Suprapubic skin (tissue), 4 donors: ENCODE measurements around the gene FAM151B. TPM values are rescaled to one million over a fixed set of nuclear protein-coding genes. Genes with fewer than 3 reads are reported as not detected.

Experiments used
- DNase-seq, 2 donors: peaks; one replicate each; pipeline ENCODE4 v3.0.0-alpha.2; 2019; ENCODE audit warnings: low spot score in 2 of 2
- H3K27ac ChIP-seq: fragments of 200-600 bp; sonication (generic); one replicate; pipeline ENCODE4 v1.5.1; 2019
- H3K27me3 ChIP-seq: fragments of 200-600 bp; sonication (generic); one replicate; pipeline ENCODE4 v1.5.1; 2019
- H3K36me3 ChIP-seq: fragments of 200-600 bp; sonication (generic); one replicate; pipeline ENCODE4 v1.5.1; 2019
- H3K4me1 ChIP-seq: fragments of 200-600 bp; sonication (generic); one replicate; pipeline ENCODE4 v1.5.1; 2019
- H3K4me3 ChIP-seq: fragments of 200-600 bp; sonication (generic); one replicate; pipeline ENCODE4 v1.5.1; 2019; ENCODE audit warnings: mild to moderate bottlenecking
- H3K9me3 ChIP-seq: fragments of 200-600 bp; sonication (generic); one replicate; pipeline ENCODE4 v1.5.1; 2019
- EP300 ChIP-seq: sonication (generic); formaldehyde crosslinking; IDR thresholded peaks from one replicate; pipeline ENCODE4 v1.6.1; 2017; ENCODE audit warnings: antibody characterized with exemption
- POLR2A ChIP-seq, 2 donors: fragments of 450-650 bp; IDR thresholded peaks; one replicate each; pipeline ENCODE4 v1.6.1; 2017; ENCODE audit warnings: antibody characterized with exemption in 2 of 2, mild to moderate bottlenecking in 2 of 2, moderate library complexity in 2 of 2
- POLR2AphosphoS5 ChIP-seq, 3 donors: sonication (generic); formaldehyde crosslinking; IDR thresholded peaks; one replicate each; pipeline ENCODE4 v1.6.1; 2017; ENCODE audit warnings: antibody characterized with exemption in 3 of 3
- WGBS: methylation state at CpG from one replicate; pipeline ENCODE4 v1.1.5; 2018; 5-methylcytosine and 5-hydroxymethylcytosine counted together
- total RNA-seq, 4 donors: library from RNA; depleted of rRNA; stranded (reverse); fragments of >200 nt; gene quantifications; one replicate each; pipeline ENCODE4 v1.1.0, GENCODE V29; 2016
- TF ChIP-seq, protein P1 (sequence below), 2 donors: fragments of 200-600 bp in 1 of 2; fragments of 450-650 bp in 1 of 2; sonication (generic) in 1 of 2; IDR thresholded peaks; one replicate each; pipeline ENCODE4 v1.5.1; 2016 to 2019; ENCODE audit warnings: antibody characterized with exemption in 2 of 2, mild to moderate bottlenecking in 1 of 2, moderate library complexity in 1 of 2

FAM151B gene
- total RNA-seq, 4 donors from 2014 or later: 0.56 to 3.3 (median 2.0) TPM

DNA sequence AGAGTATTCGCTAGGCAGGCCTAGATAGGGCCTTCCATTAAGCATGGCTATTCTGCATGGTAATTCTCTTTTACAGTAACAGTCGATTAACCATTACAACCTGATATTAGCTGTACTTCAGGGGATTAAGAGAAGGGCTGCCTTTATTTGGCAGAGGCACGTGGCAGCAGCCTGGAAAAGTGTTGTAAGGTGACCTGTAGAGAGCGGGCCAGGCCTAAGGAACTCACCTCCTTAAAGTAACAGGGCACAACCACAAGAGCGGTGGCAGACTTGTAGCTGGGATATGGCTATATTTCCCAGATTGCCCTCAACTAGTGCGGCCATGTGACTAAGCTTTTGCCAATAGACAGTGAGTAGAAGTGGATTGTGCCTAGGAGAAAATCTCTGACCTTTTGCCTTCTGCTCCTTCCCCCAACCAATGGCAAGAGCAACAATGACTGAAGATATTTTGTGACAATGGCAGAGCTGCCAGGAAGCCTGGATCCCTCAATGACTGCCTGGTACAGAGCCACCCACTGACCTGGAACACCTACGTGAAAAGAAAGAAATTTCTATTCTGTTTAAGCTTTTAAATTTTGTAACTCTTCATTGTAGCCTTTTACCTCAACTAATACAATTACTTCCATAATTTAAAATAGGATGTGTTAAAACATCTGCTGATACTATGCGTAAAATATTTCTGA, 101.1 kb downstream of the FAM151B start:
- TF ChIP-seq POLR2A (IDR thresholded peaks at IDR 0.05): no peak
- no peak for TF ChIP-seq POLR2AphosphoS5 (IDR thresholded peaks at IDR 0.05)
- no peak for TF ChIP-seq EP300
- TF ChIP-seq, protein P1, sequence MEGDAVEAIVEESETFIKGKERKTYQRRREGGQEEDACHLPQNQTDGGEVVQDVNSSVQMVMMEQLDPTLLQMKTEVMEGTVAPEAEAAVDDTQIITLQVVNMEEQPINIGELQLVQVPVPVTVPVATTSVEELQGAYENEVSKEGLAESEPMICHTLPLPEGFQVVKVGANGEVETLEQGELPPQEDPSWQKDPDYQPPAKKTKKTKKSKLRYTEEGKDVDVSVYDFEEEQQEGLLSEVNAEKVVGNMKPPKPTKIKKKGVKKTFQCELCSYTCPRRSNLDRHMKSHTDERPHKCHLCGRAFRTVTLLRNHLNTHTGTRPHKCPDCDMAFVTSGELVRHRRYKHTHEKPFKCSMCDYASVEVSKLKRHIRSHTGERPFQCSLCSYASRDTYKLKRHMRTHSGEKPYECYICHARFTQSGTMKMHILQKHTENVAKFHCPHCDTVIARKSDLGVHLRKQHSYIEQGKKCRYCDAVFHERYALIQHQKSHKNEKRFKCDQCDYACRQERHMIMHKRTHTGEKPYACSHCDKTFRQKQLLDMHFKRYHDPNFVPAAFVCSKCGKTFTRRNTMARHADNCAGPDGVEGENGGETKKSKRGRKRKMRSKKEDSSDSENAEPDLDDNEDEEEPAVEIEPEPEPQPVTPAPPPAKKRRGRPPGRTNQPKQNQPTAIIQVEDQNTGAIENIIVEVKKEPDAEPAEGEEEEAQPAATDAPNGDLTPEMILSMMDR (IDR thresholded peaks at IDR 0.05): no peak
- Histone ChIP-seq H3K36me3 (no peaks in the 10 kb centered on the region), H3K4me3 (no peak overlapping the region), H3K4me1 (no peaks in the 10 kb centered on the region), H3K9me3 (no peaks in the 10 kb centered on the region), H3K27ac (no peak overlapping the region), H3K27me3 (no peaks in the 10 kb centered on the region)
- DNase-seq: no peak
- WGBS: 85% methylated on average over 8 of the region's 8 CpGs

DNA sequence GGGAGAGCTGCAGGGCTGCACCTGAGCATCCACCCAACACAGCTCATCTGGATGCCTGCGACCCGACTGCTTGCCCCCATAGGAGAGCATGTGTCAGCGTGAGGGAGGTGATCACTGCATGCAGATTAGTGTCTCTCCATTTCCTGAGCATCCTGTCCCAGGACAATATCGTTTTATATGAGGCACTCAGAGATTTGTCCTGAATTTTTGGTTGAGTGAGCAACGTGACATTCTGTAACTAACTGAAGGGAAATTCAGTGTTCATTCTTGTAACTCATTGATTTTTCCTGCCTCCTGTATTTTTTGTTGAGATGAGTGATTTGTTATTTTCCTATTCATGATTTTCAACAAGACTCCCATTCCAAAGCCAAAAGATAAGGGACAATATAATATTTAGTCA, 102.9 kb downstream of the FAM151B start:
- Histone ChIP-seq H3K9me3 (no peaks in the 10 kb centered on the region), H3K4me1 (no peaks in the 10 kb centered on the region), H3K27ac (no peak overlapping the region), H3K36me3 (no peaks in the 10 kb centered on the region), H3K27me3 (no peaks in the 10 kb centered on the region), H3K4me3 (no peak overlapping the region)
- TF ChIP-seq POLR2AphosphoS5 (IDR thresholded peaks at IDR 0.05) (no peak), POLR2A (IDR thresholded peaks at IDR 0.05) (no peak), EP300 (no peak)
- TF ChIP-seq, protein P1 (IDR thresholded peaks at IDR 0.05): no peak
- no peak for DNase-seq
- WGBS: 82% methylated on average over 5 of the region's 5 CpGs

DNA sequence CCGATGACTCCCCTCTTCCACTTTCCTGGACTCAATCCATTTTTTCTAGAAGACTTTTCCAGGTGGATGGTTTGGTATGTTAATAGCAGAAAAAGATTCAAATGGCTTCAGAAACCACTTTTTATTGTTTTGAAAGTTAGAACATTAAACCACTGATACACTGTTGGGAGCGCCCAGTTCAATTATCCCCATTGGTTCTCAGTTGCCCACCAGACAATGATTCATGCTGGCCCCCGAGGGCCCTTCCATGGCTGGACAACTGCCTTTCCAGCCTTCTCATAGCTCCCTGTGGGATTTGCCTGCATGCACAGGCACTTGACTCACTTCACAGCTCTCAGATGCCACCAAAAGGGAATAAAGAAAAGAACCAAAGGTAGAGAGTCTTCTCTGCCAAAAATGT, 103.5 kb downstream of the FAM151B start:
- Histone ChIP-seq H3K27me3 (no peaks in the 10 kb centered on the region), H3K4me3 (no peak overlapping the region), H3K4me1 (no peaks in the 10 kb centered on the region), H3K9me3 (no peaks in the 10 kb centered on the region), H3K27ac (no peak overlapping the region), H3K36me3 (no peaks in the 10 kb centered on the region)
- WGBS: 92% methylated on average over 3 of the region's 3 CpGs
- DNase-seq: no peak
- no peak for TF ChIP-seq POLR2A (IDR thresholded peaks at IDR 0.05)
- TF ChIP-seq, protein P1 (IDR thresholded peaks at IDR 0.05): no peak
- no peak for TF ChIP-seq EP300
- TF ChIP-seq POLR2AphosphoS5 (IDR thresholded peaks at IDR 0.05): no peak

DNA sequence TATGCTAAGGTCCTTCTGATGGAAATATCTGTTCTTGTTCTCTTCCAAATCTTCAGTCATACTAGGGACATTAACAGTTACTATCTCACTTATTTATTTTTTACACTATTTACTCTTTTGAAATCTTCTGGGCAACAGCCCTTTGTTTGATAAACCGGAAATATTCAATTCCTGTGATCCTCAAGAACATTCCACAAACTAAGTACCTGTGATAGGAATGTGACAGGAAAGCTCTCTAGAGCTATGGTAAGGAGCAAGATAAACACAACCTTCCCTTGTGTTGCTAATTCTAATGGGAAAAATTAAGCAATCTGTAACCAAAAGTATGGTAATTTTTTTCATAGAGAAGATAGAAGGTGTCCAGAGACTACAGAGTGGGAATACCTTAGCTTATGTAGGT, 104.2 kb downstream of the FAM151B start:
- TF ChIP-seq EP300 (no peak), POLR2AphosphoS5 (IDR thresholded peaks at IDR 0.05) (no peak), POLR2A (IDR thresholded peaks at IDR 0.05) (no peak)
- TF ChIP-seq, protein P1 (IDR thresholded peaks at IDR 0.05): no peak
- H3K27me3 ChIP-seq: no peaks in the 10 kb centered on the region
- H3K36me3 ChIP-seq: no peaks in the 10 kb centered on the region
- no peaks in the 10 kb centered on the region for H3K4me1 ChIP-seq
- no peaks in the 10 kb centered on the region for H3K9me3 ChIP-seq
- H3K27ac ChIP-seq: no peak overlapping the region
- DNase-seq: no peak
- 60% methylated on average over 1 of the region's 1 CpG for WGBS
- no peak overlapping the region for H3K4me3 ChIP-seq

Other genes starting within 250 kb of the FAM151B start
- gene SERINC5, start 232.1 kb upstream of the FAM151B start, total RNA-seq: 10 to 100 TPM; 53.8 to 68.8 (median 62.5) TPM
- not detected for gene SPZ1, start 168.1 kb upstream of the FAM151B start, total RNA-seq
- gene ZFYVE16, start 80.0 kb upstream of the FAM151B start, total RNA-seq: 10 to 100 TPM; 12.4 to 45.7 (median 23.3) TPM
- gene ANKRD34B, start 82.2 kb downstream of the FAM151B start, total RNA-seq: not detected
- gene MSH3, start 166.6 kb downstream of the FAM151B start, total RNA-seq: 10 to 100 TPM; 11.0 to 15.0 (median 12.4) TPM
- gene DHFR, start 166.9 kb downstream of the FAM151B start, total RNA-seq: 1 to 10 TPM; 4.9 to 6.8 (median 5.1) TPM